ENCODE data around the gene VTI1A. TPM values are rescaled to one million over a fixed set of nuclear protein-coding genes. Genes with fewer than 3 reads are reported as not detected.
"Not testable (repeated sequence)": the region's sequence is repeated elsewhere in the genome, so short reads cannot be mapped to it uniquely, and the experiment has no call there.

The VTI1A gene
- total and polyA plus RNA-seq, 2 of the 8 experiments (the other 6 are each of a cell fraction or from before 2014, with no cell fraction given), result 6.0 to 20.0 TPM

DNA sequence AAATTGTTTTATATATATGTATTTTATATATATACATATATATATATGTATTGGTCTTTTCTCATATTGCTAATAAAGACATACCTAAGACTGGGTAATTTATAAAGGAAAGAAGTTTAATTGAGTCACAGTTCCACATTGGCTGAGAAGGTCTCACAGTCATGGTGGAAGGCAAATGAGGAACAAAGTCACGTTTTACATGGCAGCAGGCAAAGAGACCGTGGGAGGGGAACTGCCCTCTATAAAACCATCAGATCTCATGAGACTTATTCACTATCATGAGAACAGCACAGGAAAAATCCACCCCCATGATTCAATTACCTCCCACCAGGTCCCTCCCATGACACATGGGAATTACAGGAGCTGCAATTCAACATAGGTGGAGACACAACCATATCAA, 416.4 kb downstream of the VTI1A start:
- H2BK120ac ChIP-seq (replicated peaks; ENCODE audit: low read depth, low read length); H3K4me2 ChIP-seq (ENCODE audit: insufficient read depth in 1 of 2, low read depth in 2 of 2, low read length in 2 of 2); H3K9me3 ChIP-seq (ENCODE audit: insufficient read depth in 2 of 2, low read depth in 1 of 2, low read length in 1 of 2); H2BK20ac ChIP-seq (ENCODE audit: low read length); H4K20me1 ChIP-seq (replicated peaks in 1 of 2; ENCODE audit: control insufficient read depth in 1 of 2, insufficient read depth in 2 of 2, low read length in 2 of 2); H2BK15ac ChIP-seq (ENCODE audit: low read length); H3K4ac ChIP-seq (replicated peaks; ENCODE audit: insufficient read length, low read depth, low read length); H3K14ac ChIP-seq (ENCODE audit: insufficient read length); CTCF ChIA-PET (ENCODE audit: partially characterized antibody); H3K4me3 ChIP-seq (ENCODE audit: extremely low read depth in 1 of 4, insufficient read depth in 2 of 4, low read depth in 3 of 4, low read length in 4 of 4); H3K18ac ChIP-seq (ENCODE audit: extremely low read depth, low read length); H4K91ac ChIP-seq (replicated peaks; ENCODE audit: insufficient read length, low read length); H3K4me1 ChIP-seq (replicated peaks in 1 of 4; ENCODE audit: control insufficient read depth in 3 of 4, insufficient read depth in 4 of 4, low read length in 3 of 4); FAIRE-seq; H2BK12ac ChIP-seq (ENCODE audit: low read depth, low read length); H4K8ac ChIP-seq (ENCODE audit: extremely low read depth, insufficient read depth, low read length); H3K23ac ChIP-seq (ENCODE audit: insufficient read length); H2BK5ac ChIP-seq (ENCODE audit: low read depth, low read length); H2AFZ ChIP-seq (ENCODE audit: low read length); H3K79me1 ChIP-seq (ENCODE audit: low read depth, low read length); DNase-seq (ENCODE audit: low read depth in 1 of 2, low spot score in 2 of 2); H3K23me2 ChIP-seq (ENCODE audit: low read depth, low read length); H3K56ac ChIP-seq (replicated peaks; ENCODE audit: insufficient read length, low read depth, low read length); H3K27me3 ChIP-seq (replicated peaks in 1 of 4; ENCODE audit: control insufficient read depth in 3 of 4, extremely low read depth in 1 of 4, insufficient read depth in 3 of 4, low read length in 3 of 4); H2AK5ac ChIP-seq (ENCODE audit: low read depth, low read length); H3K27ac ChIP-seq (ENCODE audit: low read depth, low read length); H3K79me2 ChIP-seq (ENCODE audit: control insufficient read depth in 1 of 2, insufficient read depth in 2 of 2, low read length in 2 of 2); H4K5ac ChIP-seq (ENCODE audit: insufficient read length, low read depth, low read length); POLR2A ChIA-PET (ENCODE audit: partially characterized antibody); H3K9ac ChIP-seq (replicated peaks in 1 of 4; ENCODE audit: extremely low read depth in 1 of 4, low read depth in 3 of 4, low read length in 3 of 4); H3K36me3 ChIP-seq (ENCODE audit: control insufficient read depth in 2 of 4, insufficient read depth in 4 of 4, low read length in 3 of 4): not testable (repeated sequence)
- WGBS, 2 experiments (ENCODE audit: extremely low coverage in 1 of 2, insufficient coverage in 1 of 2, insufficient read length in 1 of 2, insufficient replicate concordance in 2 of 2, low coverage in 1 of 2, low lambda C conversion rate in 2 of 2, missing lambda C conversion rate in 1 of 2), result 93% methylated on average over 2 of the region's 2 CpGs; no CpG with 5 or more reads in 1 of the 2 experiments

Small RNA genes lying within 50 kb of the gene (microRNA-seq; reads per million reads assigned to microRNA genes)
- gene MIR4295 (ENCODE audit: borderline microRNAs expressed in 2 of 2, borderline number of aligned reads in 2 of 2, borderline replicate concordance in 1 of 2), result 0 reads per million in 2 experiments

Small RNA genes lying within 50 kb of the gene (small RNA-seq; reads per million reads assigned to genes)
- not detected for gene AC022018.1 (ENCODE audit: insufficient read depth)
- gene MIR4295 (ENCODE audit: insufficient read depth), result not detected

Other genes with a start within 250 kb of the VTI1A start
- not detected in 2 replicates for gene TECTB, start 163.8 kb upstream of the VTI1A start, total RNA-seq (2021; fragmentation: NEBNext Ultra II Directional; extraction: Animal tissue kit (Norgen Biotek cat#: 25700))
- not detected in 2 replicates for gene TECTB, start 163.8 kb upstream of the VTI1A start, polyA plus RNA-seq (2011; rRNA removed)
- not detected in 2 replicates for gene ACSL5, start 73.1 kb upstream of the VTI1A start, total RNA-seq (2021; fragmentation: NEBNext Ultra II Directional; extraction: Animal tissue kit (Norgen Biotek cat#: 25700))
- gene ACSL5, start 73.1 kb upstream of the VTI1A start, polyA plus RNA-seq (2011; rRNA removed), result not detected in 2 replicates
- 21.0 and 27.4 TPM in 2 replicates for gene ZDHHC6, start 301 bp upstream of the VTI1A start, total RNA-seq (2021; fragmentation: NEBNext Ultra II Directional; extraction: Animal tissue kit (Norgen Biotek cat#: 25700))
- gene ZDHHC6, start 301 bp upstream of the VTI1A start, polyA plus RNA-seq (2011; rRNA removed), result 7.5 and 13.6 TPM in 2 replicates